Suprapubic skin (tissue), 3 donors: ENCODE results near the gene KNL1.

Experiments
- POLR2AphosphoS5 ChIP-seq, 3 donors: sonication (generic); formaldehyde crosslinking; IDR thresholded peaks; one replicate each; pipeline ENCODE4 v1.6.1; 2017; ENCODE audit warnings: antibody characterized with exemption in 3 of 3
- TF ChIP-seq, protein P1 (sequence below), 2 donors: fragments of 200-600 bp in 1 of 2; fragments of 450-650 bp in 1 of 2; sonication (generic) in 1 of 2; IDR thresholded peaks; one replicate each; pipeline ENCODE4 v1.5.1; 2016 to 2019; ENCODE audit warnings: antibody characterized with exemption in 2 of 2, mild to moderate bottlenecking in 1 of 2, moderate library complexity in 1 of 2

GRCh38 chr15:40630313-40630712, 36.3 kb downstream of the KNL1 start:
- TF ChIP-seq, protein P1, sequence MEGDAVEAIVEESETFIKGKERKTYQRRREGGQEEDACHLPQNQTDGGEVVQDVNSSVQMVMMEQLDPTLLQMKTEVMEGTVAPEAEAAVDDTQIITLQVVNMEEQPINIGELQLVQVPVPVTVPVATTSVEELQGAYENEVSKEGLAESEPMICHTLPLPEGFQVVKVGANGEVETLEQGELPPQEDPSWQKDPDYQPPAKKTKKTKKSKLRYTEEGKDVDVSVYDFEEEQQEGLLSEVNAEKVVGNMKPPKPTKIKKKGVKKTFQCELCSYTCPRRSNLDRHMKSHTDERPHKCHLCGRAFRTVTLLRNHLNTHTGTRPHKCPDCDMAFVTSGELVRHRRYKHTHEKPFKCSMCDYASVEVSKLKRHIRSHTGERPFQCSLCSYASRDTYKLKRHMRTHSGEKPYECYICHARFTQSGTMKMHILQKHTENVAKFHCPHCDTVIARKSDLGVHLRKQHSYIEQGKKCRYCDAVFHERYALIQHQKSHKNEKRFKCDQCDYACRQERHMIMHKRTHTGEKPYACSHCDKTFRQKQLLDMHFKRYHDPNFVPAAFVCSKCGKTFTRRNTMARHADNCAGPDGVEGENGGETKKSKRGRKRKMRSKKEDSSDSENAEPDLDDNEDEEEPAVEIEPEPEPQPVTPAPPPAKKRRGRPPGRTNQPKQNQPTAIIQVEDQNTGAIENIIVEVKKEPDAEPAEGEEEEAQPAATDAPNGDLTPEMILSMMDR (IDR thresholded peaks at IDR 0.05) = no peak
- TF ChIP-seq POLR2AphosphoS5 (IDR thresholded peaks at IDR 0.05) = no peak
